K562 (cell line): Measurements from ENCODE around the gene DGCR8. TPM values are rescaled to one million over a fixed set of nuclear protein-coding genes. Genes with fewer than 3 reads are reported as not detected.

Source experiments
- COPS2 ChIP-seq: fragments of 450-650 bp; conservative IDR thresholded peaks from 2 replicates; pipeline ENCODE4 v1.6.1; 2016; ENCODE audit warnings: mild to moderate bottlenecking, moderate library complexity
- DDX20 ChIP-seq: fragments of 450-650 bp; IDR thresholded peaks from 2 replicates; pipeline ENCODE4 v1.6.1; 2016; ENCODE audit warnings: missing genetic modification characterization, low read depth, mild to moderate bottlenecking, missing compliant biosample characterization, moderate library complexity
- FOXJ2 ChIP-seq: fragments of 200-800 bp; sonication (Bioruptor generic); IDR thresholded peaks from 2 replicates; pipeline ENCODE4 v1.6.1; 2016; ENCODE audit warnings: missing genetic modification characterization, missing compliant biosample characterization
- FOXP1 ChIP-seq: sonication (generic); formaldehyde crosslinking; IDR thresholded peaks from 2 replicates; pipeline ENCODE4 v1.8.0; 2022; ENCODE audit warnings: mild to moderate bottlenecking, missing genetic modification reagents
- HINFP ChIP-seq: fragments of 450-650 bp; conservative IDR thresholded peaks from 2 replicates; pipeline ENCODE4 v1.6.1; 2016; ENCODE audit warnings: missing genetic modification characterization, low read depth, mild to moderate bottlenecking, control low read depth, missing compliant biosample characterization
- IFI16 ChIP-seq: fragments of 250-450 bp; sonication (Bioruptor Pico); IDR thresholded peaks from 2 replicates; pipeline ENCODE4 v2.1.2; 2022; ENCODE audit warnings: mild to moderate bottlenecking, inconsistent platforms
- ILF3 ChIP-seq: fragments of 450-650 bp; IDR thresholded peaks from 2 replicates; pipeline ENCODE4 v1.6.1; 2018; ENCODE audit warnings: antibody characterized with exemption, mild to moderate bottlenecking, moderate library complexity, borderline replicate concordance
- ILK ChIP-seq: fragments of 450-650 bp; IDR thresholded peaks from 2 replicates; pipeline ENCODE4 v1.6.1; 2016; ENCODE audit warnings: missing genetic modification characterization, low read depth, mild to moderate bottlenecking, missing compliant biosample characterization, moderate library complexity, borderline replicate concordance
- MXD1 ChIP-seq: fragments of 250-450 bp; sonication (Bioruptor Pico); IDR thresholded peaks from 2 replicates; pipeline ENCODE4 v1.8.0; 2021; ENCODE audit warnings: borderline replicate concordance, mild to moderate bottlenecking, moderate library complexity; ENCODE audit not compliant: poor library complexity, severe bottlenecking
- NONO ChIP-seq, 2 experiments: fragments of 200-400 bp in 1 of 2; fragments of 450-650 bp in 1 of 2; formaldehyde crosslinking in 1 of 2; IDR thresholded peaks; 2 replicates each; pipeline ENCODE4 v1.6.1; 2017; ENCODE audit warnings: low read depth in 2 of 2, mild to moderate bottlenecking in 2 of 2, moderate library complexity in 2 of 2, low read length in 1 of 2
- POU5F1 ChIP-seq: fragments of 150-350 bp; IDR thresholded peaks from 2 replicates; pipeline ENCODE4 v1.6.1; 2014; ENCODE audit warnings: borderline replicate concordance, low read length, low read depth, mild to moderate bottlenecking; ENCODE audit not compliant: partially characterized antibody
- RBM39 ChIP-seq: fragments of 200-400 bp; formaldehyde crosslinking; optimal IDR thresholded peaks from 2 replicates; pipeline ENCODE3; 2018; ENCODE audit warnings: low read depth, low read length
- REST ChIP-seq, 2 experiments: fragments of 450-650 bp; formaldehyde crosslinking in 1 of 2; IDR thresholded peaks; 2 replicates each; pipeline versions ENCODE4 v1.4.0 to v1.6.1; 2014 to 2020; ENCODE audit warnings: mild to moderate bottlenecking in 2 of 2, borderline replicate concordance in 1 of 2, low read depth in 1 of 2
- SMAD4 ChIP-seq: fragments of 250-450 bp; sonication (Bioruptor Pico); conservative IDR thresholded peaks from 2 replicates; pipeline ENCODE4 v1.8.0; 2021; ENCODE audit warnings: inconsistent platforms, mild to moderate bottlenecking, moderate library complexity
- U2AF2 ChIP-seq: fragments of 200-400 bp; formaldehyde crosslinking; optimal IDR thresholded peaks from 2 replicates; pipeline ENCODE3; 2017; ENCODE audit warnings: low read depth, mild to moderate bottlenecking, low read length
- ZNF395 ChIP-seq: fragments of 200-800 bp; sonication (Bioruptor generic); IDR thresholded peaks from 2 replicates; pipeline ENCODE4 v1.6.1; 2017; ENCODE audit warnings: missing genetic modification characterization, missing compliant biosample characterization
- polyA plus RNA-seq, 8 experiments: library from polyadenylated mRNA; depleted of rRNA in 4 of 8; stranded (reverse) in 5 of 8; unstranded in 3 of 8; fragments of >200 nt; fragmentation: Nextera tagmentation in 2 of 8; fragmentation: Illumina TruSeq in 1 of 8; extraction: Ambion mirVana in 2 of 8; extraction: Trizol in 1 of 8; gene quantifications; 2 replicates each; pipeline versions ENCODE4 v1.2.1 to v1.2.3, GENCODE V29; 2011 to 2014; ENCODE audit warnings: inconsistent platforms in 1 of 8, missing spikeins in 1 of 8
- total RNA-seq, 7 experiments: library from RNA; depleted of rRNA in 6 of 7; stranded (reverse); fragments of >200 nt in 6 of 7; fragmentation: Illumina TruSeq in 2 of 7; extraction: Trizol in 2 of 7; gene quantifications; 2 replicates each; pipeline versions ENCODE4 v1.2.1 to v1.2.3, GENCODE V29; 2011 to 2021; ENCODE audit warnings: low replicate concordance in 1 of 7

The DGCR8 gene
- total and polyA plus RNA-seq, 9 of the 15 experiments (the other 6 are each of a cell fraction or from before 2014, with no cell fraction given), result 5.9 to 144 (median 80.1) TPM

- no peak for TF ChIP-seq REST (IDR thresholded peaks at IDR 0.05; ENCODE audit: borderline replicate concordance)
- peak; percentile 24; the same call in 1 of the 2 replicates for TF ChIP-seq REST (CRISPR knock-in tag; IDR thresholded peaks at IDR 0.05; ENCODE audit: low read depth)
- no peak for TF ChIP-seq FOXP1 (CRISPR knock-in tag)
- TF ChIP-seq MXD1 (CRISPR knock-in tag), result peak; percentile 11
- no peak for TF ChIP-seq RBM39
- TF ChIP-seq ILK (tag), result no peak
- no peak for TF ChIP-seq HINFP (tag)
- TF ChIP-seq U2AF2, result no peak
- TF ChIP-seq FOXJ2 (tag), result no peak
- TF ChIP-seq IFI16, result 0 out of 2 replicates have a peak, but pooled peaks have one; percentile 54
- no peak for TF ChIP-seq COPS2
- TF ChIP-seq ILF3, result no peak
- TF ChIP-seq NONO (IDR thresholded peaks at IDR 0.05; ENCODE audit: low read depth in 2 of 2, low read length in 1 of 2), result no peak
- TF ChIP-seq ZNF395 (CRISPR knock-in tag), result no peak
- no peak for TF ChIP-seq POU5F1
- TF ChIP-seq SMAD4 (CRISPR knock-in tag), result 0 out of 2 replicates have a peak, but pooled peaks have one; percentile 67
- no peak for TF ChIP-seq DDX20
These were observed 8.5 kb upstream of the DGCR8 start (continued) for GRCh38 chr22:20071524-20071972.
